GM18507 (cell line): Measurements from ENCODE around the gene IL1RAPL1.

ENCODE experiments used
- DNase-seq: peaks from one replicate; pipeline ENCODE4 v3.0.0; 2011; ENCODE audit warnings: low read depth; ENCODE audit not compliant: insufficient read length; ENCODE audit errors: extremely low spot score
- FAIRE-seq: peaks from 2 replicates; lab custom pipeline; 2011; peaks lifted over from hg19 to GRCh38; lab: Jason Lieb, UNC

Gene IL1RAPL1

DNA sequence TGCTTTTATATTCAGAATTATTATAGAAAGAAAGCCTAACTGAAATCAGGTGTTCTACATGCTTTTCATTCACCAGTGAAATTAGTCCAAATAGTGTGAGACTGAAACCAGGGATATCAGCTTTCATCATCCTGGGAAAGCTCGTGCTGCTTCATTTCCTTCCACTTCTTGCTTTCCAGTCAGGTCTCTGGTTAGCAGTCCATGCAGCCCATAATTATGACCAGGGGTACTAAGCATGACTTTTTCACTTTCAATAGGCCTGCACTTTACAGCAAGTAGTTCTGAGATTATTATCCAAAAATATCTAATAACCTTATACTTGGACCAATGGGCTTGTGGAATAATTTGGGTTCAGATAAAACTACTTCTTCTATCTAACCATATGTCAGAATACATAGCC lies 954.9 kb downstream of the IL1RAPL1 start:
- no peak for FAIRE-seq

DNA sequence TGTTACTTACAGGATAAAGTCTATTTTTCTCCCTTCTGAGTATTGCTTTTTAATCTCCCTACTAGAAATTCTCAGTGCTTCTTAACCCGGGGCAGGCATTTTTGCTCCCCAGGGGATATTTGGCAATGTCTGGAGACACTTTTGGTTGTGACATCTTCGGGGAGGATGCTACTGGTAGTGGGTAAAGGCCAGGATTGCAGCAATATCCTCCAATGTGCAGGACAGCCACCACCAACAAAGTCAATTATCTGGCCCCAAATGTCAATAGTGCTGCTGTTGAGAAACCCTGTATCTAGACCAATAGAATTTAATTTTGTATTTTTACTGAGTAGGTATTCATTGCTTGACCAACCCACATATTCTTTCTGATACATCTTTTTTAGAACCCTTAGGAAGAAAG lies 958.6 kb downstream of the IL1RAPL1 start:
- DNase-seq (no peak), FAIRE-seq (no peak)

More for the DNA sequence above, 954.9 kb downstream of the IL1RAPL1 start:
- DNase-seq: no peak

DNA sequence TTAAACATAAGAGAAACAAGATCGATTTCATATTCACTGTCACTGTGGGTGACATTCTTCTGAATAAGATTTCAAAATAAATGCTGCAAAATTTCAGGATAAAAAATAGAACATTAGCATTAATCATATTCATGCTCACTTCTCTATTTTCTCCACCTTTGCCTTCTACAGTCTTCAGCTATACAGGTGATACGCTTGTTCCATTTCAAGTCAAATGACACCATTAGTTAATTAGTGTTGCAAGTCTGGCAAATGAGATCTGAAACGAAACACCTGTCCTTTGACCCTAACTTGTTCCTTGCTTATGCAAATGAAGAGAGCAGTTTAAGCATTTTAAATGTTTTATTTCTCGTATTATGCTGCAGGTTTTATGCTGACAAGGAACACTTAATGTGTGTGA lies 960.6 kb downstream of the IL1RAPL1 start:
- DNase-seq: no peak
- peak; percentile 56 for FAIRE-seq

GRCh38 chrX:29553542-29553941 lies 966.3 kb downstream of the IL1RAPL1 start:
- FAIRE-seq: no peak
- no peak for DNase-seq

DNA sequence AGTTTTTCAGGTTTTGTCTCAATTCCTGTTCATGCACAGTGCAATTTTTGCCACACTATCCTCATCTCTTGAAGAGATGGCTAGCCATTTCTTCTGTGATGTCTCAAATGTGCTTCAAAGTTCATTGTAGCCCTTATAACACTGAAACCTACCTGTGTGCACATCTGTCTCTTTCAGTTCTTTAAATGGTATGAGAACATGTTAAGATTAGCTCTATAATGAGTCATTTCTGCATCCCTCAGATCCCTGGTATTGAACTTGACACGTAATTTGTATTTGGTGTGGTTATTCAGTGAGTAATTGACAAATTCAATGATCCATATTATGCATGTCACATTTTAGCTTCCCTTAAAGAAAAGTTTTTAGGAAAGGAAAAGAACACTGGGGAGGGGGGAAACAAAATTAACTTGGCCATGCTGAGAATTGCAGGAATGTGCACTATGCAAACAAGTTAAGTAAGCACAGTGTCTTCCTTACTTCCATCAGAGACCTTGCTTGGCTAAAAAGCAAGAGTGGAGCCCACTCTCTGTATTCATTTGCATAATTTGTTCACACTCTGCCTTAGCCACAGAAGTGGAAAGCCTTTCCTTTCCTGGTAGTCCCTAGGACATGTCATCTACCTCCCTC lies 968.3 kb downstream of the IL1RAPL1 start:
- FAIRE-seq (peak; percentile 97), DNase-seq (peak; percentile 2)

DNA sequence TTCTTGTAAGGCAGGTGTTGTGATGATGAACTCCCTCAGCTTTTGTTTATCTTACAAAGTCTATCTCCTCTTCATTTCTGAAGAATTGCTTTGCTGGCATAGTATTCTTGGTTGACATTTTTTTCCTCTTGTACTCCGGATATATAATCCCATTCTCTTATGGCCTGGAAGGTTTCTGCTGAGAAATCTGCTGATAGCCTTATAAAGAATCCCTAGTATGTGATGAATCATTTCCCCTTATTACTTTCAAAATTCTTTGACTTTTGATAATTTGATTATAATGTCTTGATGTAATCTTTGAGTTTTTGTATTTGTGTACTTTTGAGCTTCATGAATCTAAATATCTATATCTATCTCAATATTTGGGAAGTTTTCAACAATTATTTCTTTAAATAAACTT lies 972.8 kb downstream of the IL1RAPL1 start:
- FAIRE-seq: no peak
- no peak for DNase-seq

DNA sequence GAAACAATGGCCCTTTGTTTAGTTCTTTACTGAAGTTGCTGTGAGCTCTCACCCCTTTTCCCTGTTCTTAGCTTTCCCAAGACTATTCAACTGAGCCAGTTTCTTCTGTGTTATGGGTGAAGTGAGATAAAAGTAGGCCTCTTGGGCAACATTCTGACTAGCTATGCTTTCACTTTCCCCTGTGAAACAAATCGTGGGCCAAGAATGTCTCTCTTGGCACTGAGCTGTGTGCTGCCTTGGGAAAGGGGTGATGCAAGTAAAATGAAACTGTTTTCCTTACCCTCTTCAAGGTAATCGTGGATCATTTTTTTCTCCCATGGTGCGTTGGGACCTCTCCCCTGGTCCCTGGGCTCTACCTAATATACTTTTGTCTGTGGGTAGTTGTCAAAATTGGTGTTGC lies 974.2 kb downstream of the IL1RAPL1 start:
- DNase-seq: no peak
- no peak for FAIRE-seq

DNA sequence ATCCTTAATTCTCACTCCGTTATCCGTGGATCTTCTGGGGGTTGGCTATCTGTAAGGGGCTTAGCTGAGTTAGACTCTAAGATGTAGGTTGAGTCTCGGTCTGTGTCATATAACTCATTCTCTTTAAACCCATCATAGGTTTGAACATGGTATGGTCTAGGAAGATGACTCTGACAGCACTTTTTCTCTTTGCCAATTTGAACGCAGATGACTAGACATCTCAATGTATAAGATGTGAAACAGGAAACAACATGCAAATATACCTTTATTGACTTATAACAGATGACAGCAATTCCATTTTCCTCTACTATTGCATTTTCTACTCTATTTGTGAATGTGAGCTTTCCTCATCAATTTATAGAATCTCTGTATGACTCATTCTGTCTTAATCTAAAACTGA lies 993.3 kb downstream of the IL1RAPL1 start:
- no peak for FAIRE-seq
- no peak for DNase-seq

GRCh38 chrX:29581223-29581622 lies 994.0 kb downstream of the IL1RAPL1 start:
- FAIRE-seq (no peak), DNase-seq (no peak)

DNA sequence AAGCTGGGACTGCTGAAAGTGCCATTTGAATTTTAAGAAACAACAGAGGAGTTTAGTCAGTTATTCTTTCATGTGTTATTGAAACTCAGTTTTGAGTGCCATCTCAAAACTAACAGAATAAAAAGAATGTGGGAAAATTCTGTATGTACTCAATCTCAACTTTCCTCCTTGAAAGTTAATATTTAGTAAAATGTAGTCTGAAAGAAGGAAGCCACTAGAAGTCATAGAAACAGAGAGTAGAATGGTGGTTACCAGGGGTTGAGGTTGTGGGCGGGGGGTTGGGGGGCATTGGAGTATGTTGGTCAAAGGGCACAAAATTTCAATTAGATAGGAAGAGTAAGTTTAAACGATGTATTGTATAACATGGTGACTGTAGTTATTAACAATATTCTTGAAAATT lies 999.9 kb downstream of the IL1RAPL1 start:
- DNase-seq (no peak), FAIRE-seq (peak; percentile 70)

- DNase-seq: no peak
- FAIRE-seq: no peak
Observed at GRCh38 chrX:29590921-29591320, 1003.7 kb downstream of the IL1RAPL1 start.

DNA sequence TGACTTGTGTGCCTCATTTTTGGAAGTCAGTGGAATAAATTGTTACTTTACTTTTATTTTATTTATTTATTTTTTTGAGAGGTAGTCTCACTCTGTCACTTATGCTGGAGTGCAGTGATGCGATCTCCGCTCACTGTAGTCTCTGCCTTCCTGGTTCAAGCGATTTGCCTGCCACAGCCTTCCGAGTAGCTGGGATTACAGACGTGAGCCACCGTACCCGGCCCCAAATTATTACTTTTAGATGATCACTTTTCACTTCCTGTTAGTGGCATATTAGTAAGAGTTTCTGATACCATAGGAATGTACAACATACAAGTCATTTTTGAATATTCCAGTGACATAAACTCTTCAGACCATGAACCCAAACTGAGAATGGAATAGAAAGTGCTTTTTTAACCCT lies 1017.1 kb downstream of the IL1RAPL1 start:
- FAIRE-seq: no peak
- DNase-seq: no peak

DNA sequence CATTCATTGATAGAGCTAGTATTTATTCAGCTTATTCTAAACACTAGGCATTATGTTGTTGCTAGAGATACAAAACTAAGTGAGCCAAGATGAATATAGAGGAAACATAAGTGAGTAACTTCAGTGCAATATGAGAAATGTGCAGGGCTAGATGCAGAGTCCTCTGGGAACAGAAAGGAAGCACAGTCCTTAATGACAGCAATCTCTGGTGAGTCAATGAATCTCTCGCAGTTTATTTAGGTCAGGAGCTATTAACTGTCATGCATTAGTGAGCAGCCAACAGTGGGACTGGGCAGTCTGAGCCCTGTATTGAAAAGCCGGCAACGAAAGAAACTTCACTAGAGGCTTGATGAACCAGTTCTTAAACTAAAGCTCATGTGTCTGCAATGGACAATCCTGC lies 1030.0 kb downstream of the IL1RAPL1 start:
- FAIRE-seq: no peak
- no peak for DNase-seq

GRCh38 chrX:29617725-29618124 lies 1030.5 kb downstream of the IL1RAPL1 start:
- DNase-seq: no peak

DNA sequence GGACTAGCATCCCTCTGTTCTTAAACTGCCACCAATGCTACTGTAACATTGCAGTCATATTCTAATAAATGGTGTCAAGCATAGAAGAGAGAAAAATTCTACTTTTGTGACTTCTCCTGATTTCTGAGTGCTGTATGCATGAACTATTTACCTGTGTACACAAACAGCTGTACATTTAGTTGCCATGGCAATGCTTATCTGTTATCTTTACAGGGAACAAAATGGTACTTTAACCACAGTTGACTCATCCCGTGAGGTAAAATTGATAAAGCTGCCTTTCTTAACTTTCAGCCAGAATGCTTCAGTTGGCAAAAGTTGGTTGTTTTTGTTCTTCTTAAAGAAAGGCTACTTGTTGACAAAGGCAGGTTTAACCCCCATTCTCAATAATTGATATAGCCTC lies 1040.6 kb downstream of the IL1RAPL1 start:
- FAIRE-seq: no peak
- no peak for DNase-seq

More at GRCh38 chrX:29617725-29618124, 1030.5 kb downstream of the IL1RAPL1 start:
- FAIRE-seq: no peak

DNA sequence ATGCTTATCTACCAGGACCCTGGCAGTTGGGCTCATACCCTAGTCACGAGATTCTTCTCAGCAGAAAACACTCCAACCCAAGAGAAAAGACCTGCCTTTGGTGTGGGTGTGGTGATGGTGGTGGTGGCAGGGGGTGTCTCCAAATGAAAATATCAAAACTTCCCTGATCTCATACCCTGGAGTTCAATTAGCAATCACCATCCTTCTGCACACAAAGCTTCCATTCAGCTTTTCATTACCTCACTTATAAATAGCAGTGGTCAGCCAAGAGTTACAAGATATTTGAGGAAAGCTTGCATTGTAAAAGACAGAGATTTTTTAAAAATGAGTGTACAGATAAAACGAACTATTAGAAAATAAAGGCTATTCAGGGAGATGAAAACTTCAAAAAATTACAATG lies 1047.3 kb downstream of the IL1RAPL1 start:
- FAIRE-seq: no peak
- DNase-seq: no peak

DNA sequence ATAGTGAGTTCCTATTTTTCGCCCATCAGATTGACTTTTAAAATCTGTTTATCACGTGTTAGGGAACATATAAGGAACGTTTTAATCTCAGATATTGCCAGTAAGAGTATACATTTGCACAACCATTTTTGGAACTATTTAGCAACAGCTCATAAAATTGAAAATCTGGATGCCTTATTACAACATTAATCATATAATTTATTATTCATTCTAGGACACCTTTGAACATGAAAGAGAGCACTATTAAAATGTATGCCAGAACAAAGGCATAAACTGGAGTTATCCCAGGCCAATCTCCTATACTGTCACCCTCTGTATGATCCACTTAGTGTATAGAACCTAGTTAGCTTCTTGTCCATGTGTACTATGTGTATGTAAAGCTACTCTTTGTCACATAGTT lies 1049.1 kb downstream of the IL1RAPL1 start:
- no peak for FAIRE-seq
- no peak for DNase-seq

DNA sequence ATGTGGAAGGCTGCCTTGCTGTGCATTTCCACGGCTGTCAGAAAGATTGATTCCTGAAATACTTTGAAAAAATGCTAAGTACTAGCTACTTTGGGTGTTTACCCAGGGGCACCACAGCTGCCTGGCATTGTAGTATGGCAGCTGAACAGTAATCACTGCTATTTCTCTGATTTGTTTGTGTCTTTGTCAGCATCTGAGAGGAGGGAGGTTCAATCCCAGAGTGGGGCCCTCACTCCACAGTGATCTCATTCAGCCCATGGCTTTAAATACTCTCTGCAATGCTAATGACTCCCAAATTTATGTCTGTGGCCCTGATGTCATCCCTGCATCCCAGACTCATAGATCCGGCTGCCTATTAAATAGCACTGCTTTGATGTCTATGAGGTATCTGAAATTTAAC lies 1052.9 kb downstream of the IL1RAPL1 start:
- FAIRE-seq (no peak), DNase-seq (no peak)

GRCh38 chrX:29641461-29641860 lies 1054.2 kb downstream of the IL1RAPL1 start:
- FAIRE-seq: no peak
- DNase-seq: no peak

DNA sequence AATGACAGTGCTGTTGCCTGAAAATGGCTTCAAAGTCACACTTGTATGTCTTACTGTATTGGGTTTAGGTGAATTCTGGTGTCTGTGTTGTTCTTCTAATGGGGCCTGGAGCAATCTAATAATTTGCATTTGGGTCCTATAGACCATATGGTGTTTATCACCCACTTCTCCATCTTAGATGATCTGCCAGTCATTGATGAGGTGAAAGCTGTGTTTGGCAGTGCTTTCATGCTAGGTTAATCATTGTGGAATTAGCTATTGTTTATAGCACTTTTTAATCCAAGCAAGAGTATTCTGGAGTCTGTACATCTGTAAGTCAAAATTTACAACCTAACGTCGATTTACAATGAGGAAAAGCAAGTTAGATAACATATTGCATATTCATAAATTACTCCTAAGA lies 1055.9 kb downstream of the IL1RAPL1 start:
- no peak for DNase-seq
- no peak for FAIRE-seq

GRCh38 chrX:29648161-29648560 lies 1060.9 kb downstream of the IL1RAPL1 start:
- no peak for DNase-seq
- peak; percentile 29 for FAIRE-seq

DNA sequence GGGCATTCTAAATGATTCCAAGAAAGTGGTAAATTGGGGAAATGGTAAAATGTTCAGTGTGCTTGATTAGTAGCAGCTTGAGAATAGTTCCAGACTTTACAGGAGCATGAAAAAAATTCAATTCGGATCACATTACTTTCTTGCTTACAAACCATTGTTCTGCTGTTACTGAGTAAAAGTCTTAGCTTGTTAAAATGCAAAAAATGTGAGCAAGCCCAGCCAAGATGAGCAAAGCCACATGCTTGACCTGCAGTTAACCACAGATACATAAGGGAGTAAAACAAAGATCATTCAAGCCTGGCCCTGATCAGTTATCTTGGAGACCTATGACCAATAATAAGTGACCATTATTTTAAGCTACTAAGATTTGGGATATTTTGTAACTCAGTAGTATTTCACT lies 1065.2 kb downstream of the IL1RAPL1 start:
- FAIRE-seq (no peak), DNase-seq (no peak)
